Measurements from ENCODE around the gene TMEM129.

TMEM129 gene

GRCh38 chr4:1728061-1728980 is 7.2 kb upstream of the TMEM129 start:
- H3K4me3 ChIP-seq (ENCODE audit: low read depth in 1 of 2, low read length in 2 of 2), result no peak overlapping the region
- H3K4me1 ChIP-seq (ENCODE audit: insufficient read depth, low read length), result peaks cover 34% of the 10 kb centered on the region
- DNase-seq, result no peak
- no peak overlapping the region for H3K27ac ChIP-seq (ENCODE audit: low read length)
- no peak overlapping the region for H3K9ac ChIP-seq (ENCODE audit: low read depth, low read length)
- H3K4me2 ChIP-seq (ENCODE audit: insufficient read depth, low read length), result peak overlapping the region; percentile 27
- H2AFZ ChIP-seq (ENCODE audit: low read depth, low read length), result no peak overlapping the region
- H3K9me3 ChIP-seq (ENCODE audit: insufficient read depth, low read length, severe bottlenecking), result no peaks in the 10 kb centered on the region
- ATAC-seq (ENCODE audit: insufficient read depth, low read depth), result no peak
- H3K36me3 ChIP-seq (ENCODE audit: insufficient read depth, low read length), result peaks cover 99% of the 10 kb centered on the region
- H3K27me3 ChIP-seq (ENCODE audit: insufficient read depth, low read length, poor library complexity), result no peaks in the 10 kb centered on the region
- peaks cover 79% of the 10 kb centered on the region for H4K20me1 ChIP-seq (ENCODE audit: insufficient read depth, low read length)
- TF ChIP-seq EZH2 (IDR thresholded peaks at IDR 0.05; ENCODE audit: borderline replicate concordance, low read depth, low read length, severe bottlenecking), result no peak
- TF ChIP-seq, protein P1, sequence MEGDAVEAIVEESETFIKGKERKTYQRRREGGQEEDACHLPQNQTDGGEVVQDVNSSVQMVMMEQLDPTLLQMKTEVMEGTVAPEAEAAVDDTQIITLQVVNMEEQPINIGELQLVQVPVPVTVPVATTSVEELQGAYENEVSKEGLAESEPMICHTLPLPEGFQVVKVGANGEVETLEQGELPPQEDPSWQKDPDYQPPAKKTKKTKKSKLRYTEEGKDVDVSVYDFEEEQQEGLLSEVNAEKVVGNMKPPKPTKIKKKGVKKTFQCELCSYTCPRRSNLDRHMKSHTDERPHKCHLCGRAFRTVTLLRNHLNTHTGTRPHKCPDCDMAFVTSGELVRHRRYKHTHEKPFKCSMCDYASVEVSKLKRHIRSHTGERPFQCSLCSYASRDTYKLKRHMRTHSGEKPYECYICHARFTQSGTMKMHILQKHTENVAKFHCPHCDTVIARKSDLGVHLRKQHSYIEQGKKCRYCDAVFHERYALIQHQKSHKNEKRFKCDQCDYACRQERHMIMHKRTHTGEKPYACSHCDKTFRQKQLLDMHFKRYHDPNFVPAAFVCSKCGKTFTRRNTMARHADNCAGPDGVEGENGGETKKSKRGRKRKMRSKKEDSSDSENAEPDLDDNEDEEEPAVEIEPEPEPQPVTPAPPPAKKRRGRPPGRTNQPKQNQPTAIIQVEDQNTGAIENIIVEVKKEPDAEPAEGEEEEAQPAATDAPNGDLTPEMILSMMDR (IDR thresholded peaks at IDR 0.05; ENCODE audit: borderline replicate concordance, extremely low read depth, low read length, poor library complexity, severe bottlenecking), result no peak
- H3K79me2 ChIP-seq (ENCODE audit: insufficient read depth, low read length), result peaks cover 97% of the 10 kb centered on the region

DNA sequence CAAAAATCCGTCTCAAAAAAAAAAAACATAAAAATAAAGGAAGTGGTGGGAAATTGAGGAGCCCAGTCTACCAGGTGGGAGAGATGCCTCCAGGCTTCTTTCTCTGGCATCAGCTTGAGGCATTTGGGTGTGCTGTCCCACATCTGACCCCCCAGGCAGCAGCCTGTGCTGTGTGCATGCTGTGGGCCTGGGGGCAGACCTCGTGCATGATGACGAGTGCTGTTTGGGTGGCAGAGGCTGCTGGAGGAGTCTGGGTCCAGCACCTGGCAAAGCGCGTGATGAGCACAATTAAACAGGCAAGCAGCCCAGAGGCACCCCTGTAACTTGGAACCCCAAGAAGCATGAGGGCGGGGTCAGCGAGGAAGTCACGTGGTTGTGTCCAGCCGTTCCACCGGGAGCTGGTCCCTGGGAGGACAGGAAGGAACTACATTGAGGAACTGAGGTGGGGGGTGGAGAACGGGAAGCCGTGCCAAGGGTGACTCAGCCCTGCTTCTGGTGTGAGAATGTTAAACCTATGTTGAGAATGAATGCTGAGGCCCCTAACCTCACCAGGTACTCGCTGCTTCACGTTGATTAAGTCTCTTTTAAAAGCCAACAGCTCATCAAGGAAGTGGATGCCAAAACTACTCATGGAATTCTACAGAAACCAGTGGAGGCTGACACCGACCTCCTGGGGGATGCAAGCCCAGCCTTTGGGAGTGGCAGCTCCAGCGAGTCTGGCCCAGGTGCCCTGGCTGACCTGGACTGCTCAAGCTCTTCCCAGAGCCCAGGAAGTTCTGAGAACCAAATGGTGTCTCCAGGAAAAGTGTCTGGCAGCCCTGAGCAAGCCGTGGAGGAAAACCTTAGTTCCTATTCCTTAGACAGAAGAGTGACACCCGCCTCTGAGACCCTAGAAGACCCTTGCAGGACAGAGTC is 6.3 kb upstream of the TMEM129 start:
- no peak overlapping the region for H3K27ac ChIP-seq (ENCODE audit: low read length)
- TF ChIP-seq EZH2 (IDR thresholded peaks at IDR 0.05; ENCODE audit: borderline replicate concordance, low read depth, low read length, severe bottlenecking), result no peak
- TF ChIP-seq, protein P1 (IDR thresholded peaks at IDR 0.05; ENCODE audit: borderline replicate concordance, extremely low read depth, low read length, poor library complexity, severe bottlenecking), result no peak
- peaks cover 83% of the 10 kb centered on the region for H4K20me1 ChIP-seq (ENCODE audit: insufficient read depth, low read length)
- peaks cover 99% of the 10 kb centered on the region for H3K36me3 ChIP-seq (ENCODE audit: insufficient read depth, low read length)
- no peaks in the 10 kb centered on the region for H3K9me3 ChIP-seq (ENCODE audit: insufficient read depth, low read length, severe bottlenecking)
- no peak for DNase-seq
- H3K27me3 ChIP-seq (ENCODE audit: insufficient read depth, low read length, poor library complexity), result no peaks in the 10 kb centered on the region
- H3K4me3 ChIP-seq (ENCODE audit: low read depth in 1 of 2, low read length in 2 of 2), result no peak overlapping the region
- H3K9ac ChIP-seq (ENCODE audit: low read depth, low read length), result no peak overlapping the region
- H2AFZ ChIP-seq (ENCODE audit: low read depth, low read length), result no peak overlapping the region
- peak overlapping the region; percentile 16; the same call in 1 of the 2 replicates for H3K4me2 ChIP-seq (ENCODE audit: insufficient read depth, low read length)
- H3K79me2 ChIP-seq (ENCODE audit: insufficient read depth, low read length), result peaks cover 97% of the 10 kb centered on the region
- peaks cover 44% of the 10 kb centered on the region for H3K4me1 ChIP-seq (ENCODE audit: insufficient read depth, low read length)
- no peak for ATAC-seq (ENCODE audit: insufficient read depth, low read depth)

GRCh38 chr4:1726146-1726934 is 5.2 kb upstream of the TMEM129 start:
- no peaks in the 10 kb centered on the region for H3K9me3 ChIP-seq (ENCODE audit: insufficient read depth, low read length, severe bottlenecking)
- DNase-seq (peak; percentile 85), ATAC-seq (ENCODE audit: insufficient read depth, low read depth) (peak; percentile 61)
- H2AFZ ChIP-seq (ENCODE audit: low read depth, low read length), result no peak overlapping the region
- H4K20me1 ChIP-seq (ENCODE audit: insufficient read depth, low read length), result peaks cover 81% of the 10 kb centered on the region
- no peak overlapping the region for H3K4me3 ChIP-seq (ENCODE audit: low read depth in 1 of 2, low read length in 2 of 2)
- H3K79me2 ChIP-seq (ENCODE audit: insufficient read depth, low read length), result peaks cover 99% of the 10 kb centered on the region
- H3K4me1 ChIP-seq (ENCODE audit: insufficient read depth, low read length), result peaks cover 47% of the 10 kb centered on the region
- no peaks in the 10 kb centered on the region for H3K27me3 ChIP-seq (ENCODE audit: insufficient read depth, low read length, poor library complexity)
- 0 out of 2 replicates have a peak overlapping the region, but pooled peaks have one; percentile 18 for H3K27ac ChIP-seq (ENCODE audit: low read length)
- H3K36me3 ChIP-seq (ENCODE audit: insufficient read depth, low read length), result peaks cover 93% of the 10 kb centered on the region
- TF ChIP-seq EZH2 (IDR thresholded peaks at IDR 0.05; ENCODE audit: borderline replicate concordance, low read depth, low read length, severe bottlenecking), result no peak
- TF ChIP-seq, protein P1 (IDR thresholded peaks at IDR 0.05; ENCODE audit: borderline replicate concordance, extremely low read depth, low read length, poor library complexity, severe bottlenecking), result peak; percentile 97
- H3K4me2 ChIP-seq (ENCODE audit: insufficient read depth, low read length), result peak overlapping the region; percentile 19; the same call in 1 of the 2 replicates
- no peak overlapping the region for H3K9ac ChIP-seq (ENCODE audit: low read depth, low read length)
